GM12872 (cell line): ENCODE measurements around the gene CYP2A7.
"Not testable (repeated sequence)": the region's sequence is repeated elsewhere in the genome, so short reads cannot be mapped to it uniquely, and the experiment has no call there.

Source experiments
- CTCF ChIP-seq: IDR thresholded peaks from 3 replicates; pipeline ENCODE4 v1.5.1; 2011; ENCODE audit warnings: low read depth, mild to moderate bottlenecking, low read length, moderate library complexity; ENCODE audit not compliant: insufficient read depth

Gene CYP2A7

GRCh38 chr19:40882062-40882461, at the start of gene CYP2A7:
TSS of gene CYP2A7 (minus strand) at chr19:40882231. CDS start at chr19:40882210, 21 bp downstream.
- TF ChIP-seq CTCF = not testable (repeated sequence)

- no peak for TF ChIP-seq CTCF
Measured at GRCh38 chr19:40928850-40929249, 46.8 kb upstream of the CYP2A7 start.

GRCh38 chr19:40927567-40927966, 45.5 kb upstream of the CYP2A7 start:
- TF ChIP-seq CTCF = no peak

GRCh38 chr19:40923934-40924391, 41.9 kb upstream of the CYP2A7 start:
- TF ChIP-seq CTCF = no peak

GRCh38 chr19:40921005-40921897, 39.2 kb upstream of the CYP2A7 start:
- TF ChIP-seq CTCF = no peak

- no peak for TF ChIP-seq CTCF
Measured at GRCh38 chr19:40920300-40921004, 38.4 kb upstream of the CYP2A7 start.

GRCh38 chr19:40908976-40909375, 26.9 kb upstream of the CYP2A7 start:
- no peak for TF ChIP-seq CTCF
